ENCODE data around the gene FRYL. TPM values are rescaled to one million over a fixed set of nuclear protein-coding genes. Genes with fewer than 3 reads are reported as not detected.
A peak's percentile ranks its signal among the peaks of the same experiment; 100 is the strongest.
"Not testable (repeated sequence)": the region's sequence is repeated elsewhere in the genome, so short reads cannot be mapped to it uniquely, and the experiment has no call there.

The FRYL gene
- total and polyA plus RNA-seq, 4 experiments from 2014 or later: 17.1 to 134 (median 83.7) TPM

- Histone ChIP-seq H3K27ac (ENCODE audit: low read depth, low read length) (no peak overlapping the region), H3K9me3 (ENCODE audit: control insufficient read depth in 1 of 2, low read length in 2 of 2) (no peaks in the 10 kb centered on the region), H3K4me3 (ENCODE audit: low read length in 2 of 2) (no peak overlapping the region), H3K27me3 (ENCODE audit: insufficient read depth, low read length) (no peaks in the 10 kb centered on the region), H3K4me1 (ENCODE audit: insufficient read depth, low read length) (peaks cover 40% of the 10 kb centered on the region), H3K36me3 (ENCODE audit: insufficient read depth, low read length) (no peaks in the 10 kb centered on the region)
- CTCF ChIA-PET (ENCODE audit: partially characterized antibody): interaction anchor here (0.9 to 1.2 kb wide), 2 partner anchors 83 to 265 kb away, joined by 3 read pairs; no protein-coding TSS in a partner anchor
- H3K27me3 Mint-ChIP-seq: no peaks in the 10 kb centered on the region
- H3K4me1 Mint-ChIP-seq: peaks cover 48 to 76% (median 57%) of the 10 kb centered on the region in 4 donors
- H3K4me3 Mint-ChIP-seq: peak overlapping the region in 3 of 8 donors; percentile 2 to 8 (median 5)
- no peaks in the 10 kb centered on the region for H3K9me3 Mint-ChIP-seq
- intact Hi-C loops (cut with micrococcal nuclease): loop anchor here (2.0 kb wide), 1 partner anchor 81 kb away; no protein-coding TSS in a partner anchor
- DNase-seq: peak in 2 of 5 donors; percentile 14 to 37
- H3K27ac Mint-ChIP-seq: peak overlapping the region in 4 of 7 donors; percentile 5 to 53 (median 40)
- POLR2A ChIA-PET (ENCODE audit: partially characterized antibody): interaction anchor here (0.5 to 2.1 kb wide), 2 partner anchors 82 to 138 kb away, joined by 3 to 8 read pairs; partner anchors contain the start of gene FRYL
- H3K36me3 Mint-ChIP-seq: peaks cover 7 to 8% of the 10 kb centered on the region in 2 donors
These were observed 81.8 kb downstream of the FRYL start for GRCh38 chr4:48698029-48698971.

GRCh38 chr4:48697516-48697915, 82.6 kb downstream of the FRYL start:
- peaks cover 46 to 76% (median 57%) of the 10 kb centered on the region in 4 donors for H3K4me1 Mint-ChIP-seq

DNA sequence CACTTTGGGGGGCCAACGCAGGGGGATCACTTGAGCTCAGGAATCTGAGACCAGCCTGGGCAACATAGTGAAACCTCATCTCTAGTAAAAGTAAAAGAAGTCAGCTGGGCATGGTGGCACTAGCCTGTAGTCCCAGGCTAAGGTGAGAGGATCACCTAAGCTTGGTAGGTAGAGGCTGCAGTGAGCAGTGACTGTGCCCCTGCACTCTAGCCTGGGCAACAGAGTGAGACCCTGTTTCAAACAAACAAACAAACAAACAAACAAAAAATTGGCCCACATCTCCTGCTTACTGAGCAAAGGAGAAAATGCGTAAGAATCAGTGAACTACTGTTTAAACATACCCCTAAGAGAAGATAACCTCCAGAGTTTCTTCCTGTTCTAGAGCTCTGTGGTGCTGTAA, 85.3 kb downstream of the FRYL start:
- peaks cover 4 to 8% of the 10 kb centered on the region in 2 donors for H3K36me3 Mint-ChIP-seq
- H3K4me1 Mint-ChIP-seq: peaks cover 48 to 81% (median 60%) of the 10 kb centered on the region in 4 donors
- CTCF ChIA-PET (ENCODE audit: partially characterized antibody): no interaction called here

More at GRCh38 chr4:48697516-48697915, 82.6 kb downstream of the FRYL start:
- H3K27me3 ChIP-seq (ENCODE audit: insufficient read depth, low read length); H3K4me3 Mint-ChIP-seq; intact Hi-C loops (cut with micrococcal nuclease); DNase-seq; H3K9me3 ChIP-seq (ENCODE audit: control insufficient read depth in 1 of 2, low read length in 2 of 2); H3K36me3 ChIP-seq (ENCODE audit: insufficient read depth, low read length); H3K36me3 Mint-ChIP-seq; H3K27me3 Mint-ChIP-seq; H3K27ac ChIP-seq (ENCODE audit: low read depth, low read length); H3K9me3 Mint-ChIP-seq; H3K4me3 ChIP-seq (ENCODE audit: low read length in 2 of 2): not testable (repeated sequence)
- peak overlapping the region in 2 of 7 donors; percentile 30 to 42 for H3K27ac Mint-ChIP-seq
- H3K4me1 ChIP-seq (ENCODE audit: insufficient read depth, low read length): peaks cover 47% of the 10 kb centered on the region
- ChIA-PET POLR2A (ENCODE audit: partially characterized antibody) (interaction anchor here (2.1 kb wide), 1 partner anchor 82 kb away, joined by 8 read pairs; the partner anchor contains the start of gene FRYL), CTCF (ENCODE audit: partially characterized antibody) (interaction anchor here (1.2 kb wide), 1 partner anchor 84 kb away, joined by 3 read pairs; no protein-coding TSS in a partner anchor)

GRCh38 chr4:48693856-48694574, 86.1 kb downstream of the FRYL start:
- H3K27me3 ChIP-seq (ENCODE audit: insufficient read depth, low read length): no peaks in the 10 kb centered on the region
- ChIA-PET POLR2A (ENCODE audit: partially characterized antibody) (interaction anchor here (1.2 kb wide), 1 partner anchor 85 kb away, joined by 3 read pairs; no protein-coding TSS in a partner anchor), CTCF (ENCODE audit: partially characterized antibody) (no interaction called here)
- H3K9me3 Mint-ChIP-seq: no peaks in the 10 kb centered on the region
- intact Hi-C loops (cut with micrococcal nuclease): no loop called here
- H3K9me3 ChIP-seq (ENCODE audit: control insufficient read depth in 1 of 2, low read length in 2 of 2): no peaks in the 10 kb centered on the region
- H3K4me3 Mint-ChIP-seq: no peak overlapping the region
- no peak overlapping the region for H3K27ac ChIP-seq (ENCODE audit: low read depth, low read length)
- H3K4me1 Mint-ChIP-seq: peaks cover 43 to 78% (median 54%) of the 10 kb centered on the region in 4 donors
- peaks cover 4 to 8% of the 10 kb centered on the region in 2 donors for H3K36me3 Mint-ChIP-seq
- H3K27ac Mint-ChIP-seq: no peak overlapping the region
- peaks cover 42% of the 10 kb centered on the region for H3K4me1 ChIP-seq (ENCODE audit: insufficient read depth, low read length)
- no peak for DNase-seq
- no peaks in the 10 kb centered on the region for H3K27me3 Mint-ChIP-seq
- H3K4me3 ChIP-seq (ENCODE audit: low read length in 2 of 2): no peak overlapping the region
- no peaks in the 10 kb centered on the region for H3K36me3 ChIP-seq (ENCODE audit: insufficient read depth, low read length)

More for the DNA sequence above, 85.3 kb downstream of the FRYL start:
- Histone ChIP-seq H3K4me3 (ENCODE audit: low read length in 2 of 2) (no peak overlapping the region), H3K36me3 (ENCODE audit: insufficient read depth, low read length) (no peaks in the 10 kb centered on the region), H3K27ac (ENCODE audit: low read depth, low read length) (no peak overlapping the region), H3K9me3 (ENCODE audit: control insufficient read depth in 1 of 2, low read length in 2 of 2) (no peaks in the 10 kb centered on the region), H3K27me3 (ENCODE audit: insufficient read depth, low read length) (no peaks in the 10 kb centered on the region), H3K4me1 (ENCODE audit: insufficient read depth, low read length) (peaks cover 46% of the 10 kb centered on the region)
- H3K9me3 Mint-ChIP-seq: no peaks in the 10 kb centered on the region
- POLR2A ChIA-PET (ENCODE audit: partially characterized antibody): interaction anchor here (1.2 kb wide), 1 partner anchor 84 kb away, joined by 3 read pairs; no protein-coding TSS in a partner anchor
- intact Hi-C loops (cut with micrococcal nuclease): no loop called here
- DNase-seq: no peak
- H3K27ac Mint-ChIP-seq: peak overlapping the region in 1 of 7 donors; percentile 18
- no peaks in the 10 kb centered on the region for H3K27me3 Mint-ChIP-seq
- H3K4me3 Mint-ChIP-seq: no peak overlapping the region

- Mint-ChIP-seq H3K4me1 (peaks cover 36 to 72% (median 45%) of the 10 kb centered on the region in 4 donors), H3K27ac (no peak overlapping the region), H3K9me3 (no peaks in the 10 kb centered on the region), H3K27me3 (no peaks in the 10 kb centered on the region), H3K36me3 (peaks cover 3% of the 10 kb centered on the region in 2 donors), H3K4me3 (no peak overlapping the region)
- Histone ChIP-seq H3K4me3 (ENCODE audit: low read length in 2 of 2) (no peak overlapping the region), H3K27ac (ENCODE audit: low read depth, low read length) (no peak overlapping the region), H3K4me1 (ENCODE audit: insufficient read depth, low read length) (peaks cover 33% of the 10 kb centered on the region), H3K36me3 (ENCODE audit: insufficient read depth, low read length) (no peaks in the 10 kb centered on the region), H3K9me3 (ENCODE audit: control insufficient read depth in 1 of 2, low read length in 2 of 2) (no peaks in the 10 kb centered on the region), H3K27me3 (ENCODE audit: insufficient read depth, low read length) (no peaks in the 10 kb centered on the region)
- ChIA-PET POLR2A (ENCODE audit: partially characterized antibody) (no interaction called here), CTCF (ENCODE audit: partially characterized antibody) (no interaction called here)
- no peak for DNase-seq
- intact Hi-C loops (cut with micrococcal nuclease): no loop called here
These were observed 87.2 kb downstream of the FRYL start for GRCh38 chr4:48692897-48693296.

DNA sequence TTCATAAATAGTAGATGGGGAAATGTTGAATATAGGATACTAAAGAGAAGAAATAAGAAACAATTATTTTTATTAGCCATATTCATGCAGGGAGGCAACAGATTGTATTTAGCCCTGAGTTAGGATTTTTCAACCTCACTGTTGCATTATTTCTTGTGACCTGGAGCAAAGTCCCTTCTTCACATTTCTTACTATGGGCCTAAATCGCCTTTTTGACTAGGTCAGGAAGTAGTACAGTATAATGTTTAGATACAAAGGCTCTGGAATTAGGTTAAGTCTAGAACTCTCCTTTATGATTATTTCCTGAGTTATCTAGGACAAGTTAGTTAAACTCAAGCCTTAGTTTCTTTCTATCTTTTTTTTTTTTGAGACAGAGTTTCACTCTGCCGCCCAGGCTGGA, 88.0 kb downstream of the FRYL start:
- H3K27ac Mint-ChIP-seq: peak overlapping the region in 1 of 7 donors; percentile 22
- peaks cover 0 to 3% of the 10 kb centered on the region in 2 donors for H3K36me3 Mint-ChIP-seq
- intact Hi-C loops (cut with micrococcal nuclease): no loop called here
- no peak for DNase-seq
- H3K4me1 Mint-ChIP-seq: peaks cover 35 to 70% (median 45%) of the 10 kb centered on the region in 4 donors
- no peaks in the 10 kb centered on the region for H3K27me3 Mint-ChIP-seq
- no peaks in the 10 kb centered on the region for H3K36me3 ChIP-seq (ENCODE audit: insufficient read depth, low read length)
- ChIA-PET CTCF (ENCODE audit: partially characterized antibody) (no interaction called here), POLR2A (ENCODE audit: partially characterized antibody) (no interaction called here)
- H3K4me1 ChIP-seq (ENCODE audit: insufficient read depth, low read length): peaks cover 33% of the 10 kb centered on the region
- H3K9me3 ChIP-seq (ENCODE audit: control insufficient read depth in 1 of 2, low read length in 2 of 2): no peaks in the 10 kb centered on the region
- H3K9me3 Mint-ChIP-seq: no peaks in the 10 kb centered on the region
- no peak overlapping the region for H3K4me3 Mint-ChIP-seq
- H3K27me3 ChIP-seq (ENCODE audit: insufficient read depth, low read length): no peaks in the 10 kb centered on the region
- no peak overlapping the region for H3K27ac ChIP-seq (ENCODE audit: low read depth, low read length)
- no peak overlapping the region for H3K4me3 ChIP-seq (ENCODE audit: low read length in 2 of 2)

Measured in CD4-positive, alpha-beta memory T cell (primary cell).